GM06990 (cell line): ENCODE data around the gene ARHGEF1.

Experiments used
- DNase-seq: peaks from one replicate; pipeline ENCODE4 v3.0.0-alpha.2; 2011; ENCODE audit not compliant: insufficient read length; ENCODE audit errors: extremely low read depth
- H3K27me3 ChIP-seq: replicated peaks from 2 replicates; pipeline ENCODE4 v1.6.0; 2011; ENCODE audit warnings: low read length; ENCODE audit not compliant: control insufficient read depth, insufficient read depth
- H3K36me3 ChIP-seq: 2 replicates; pipeline ENCODE4 v1.5.1; 2011; ENCODE audit warnings: low read length; ENCODE audit not compliant: control insufficient read depth, insufficient read depth
- H3K4me3 ChIP-seq: replicated peaks from 2 replicates; pipeline ENCODE4 v1.5.1; 2011; ENCODE audit warnings: low read depth, mild to moderate bottlenecking, control low read depth, low read length
- TF ChIP-seq, protein P1 (sequence below): IDR thresholded peaks from 2 replicates; pipeline ENCODE4 v1.5.1; 2011; ENCODE audit warnings: low read length, control low read depth, mild to moderate bottlenecking, inconsistent platforms; ENCODE audit not compliant: insufficient read depth, poor library complexity, severe bottlenecking

ARHGEF1 gene, protein sequence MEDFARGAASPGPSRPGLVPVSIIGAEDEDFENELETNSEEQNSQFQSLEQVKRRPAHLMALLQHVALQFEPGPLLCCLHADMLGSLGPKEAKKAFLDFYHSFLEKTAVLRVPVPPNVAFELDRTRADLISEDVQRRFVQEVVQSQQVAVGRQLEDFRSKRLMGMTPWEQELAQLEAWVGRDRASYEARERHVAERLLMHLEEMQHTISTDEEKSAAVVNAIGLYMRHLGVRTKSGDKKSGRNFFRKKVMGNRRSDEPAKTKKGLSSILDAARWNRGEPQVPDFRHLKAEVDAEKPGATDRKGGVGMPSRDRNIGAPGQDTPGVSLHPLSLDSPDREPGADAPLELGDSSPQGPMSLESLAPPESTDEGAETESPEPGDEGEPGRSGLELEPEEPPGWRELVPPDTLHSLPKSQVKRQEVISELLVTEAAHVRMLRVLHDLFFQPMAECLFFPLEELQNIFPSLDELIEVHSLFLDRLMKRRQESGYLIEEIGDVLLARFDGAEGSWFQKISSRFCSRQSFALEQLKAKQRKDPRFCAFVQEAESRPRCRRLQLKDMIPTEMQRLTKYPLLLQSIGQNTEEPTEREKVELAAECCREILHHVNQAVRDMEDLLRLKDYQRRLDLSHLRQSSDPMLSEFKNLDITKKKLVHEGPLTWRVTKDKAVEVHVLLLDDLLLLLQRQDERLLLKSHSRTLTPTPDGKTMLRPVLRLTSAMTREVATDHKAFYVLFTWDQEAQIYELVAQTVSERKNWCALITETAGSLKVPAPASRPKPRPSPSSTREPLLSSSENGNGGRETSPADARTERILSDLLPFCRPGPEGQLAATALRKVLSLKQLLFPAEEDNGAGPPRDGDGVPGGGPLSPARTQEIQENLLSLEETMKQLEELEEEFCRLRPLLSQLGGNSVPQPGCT

DNA sequence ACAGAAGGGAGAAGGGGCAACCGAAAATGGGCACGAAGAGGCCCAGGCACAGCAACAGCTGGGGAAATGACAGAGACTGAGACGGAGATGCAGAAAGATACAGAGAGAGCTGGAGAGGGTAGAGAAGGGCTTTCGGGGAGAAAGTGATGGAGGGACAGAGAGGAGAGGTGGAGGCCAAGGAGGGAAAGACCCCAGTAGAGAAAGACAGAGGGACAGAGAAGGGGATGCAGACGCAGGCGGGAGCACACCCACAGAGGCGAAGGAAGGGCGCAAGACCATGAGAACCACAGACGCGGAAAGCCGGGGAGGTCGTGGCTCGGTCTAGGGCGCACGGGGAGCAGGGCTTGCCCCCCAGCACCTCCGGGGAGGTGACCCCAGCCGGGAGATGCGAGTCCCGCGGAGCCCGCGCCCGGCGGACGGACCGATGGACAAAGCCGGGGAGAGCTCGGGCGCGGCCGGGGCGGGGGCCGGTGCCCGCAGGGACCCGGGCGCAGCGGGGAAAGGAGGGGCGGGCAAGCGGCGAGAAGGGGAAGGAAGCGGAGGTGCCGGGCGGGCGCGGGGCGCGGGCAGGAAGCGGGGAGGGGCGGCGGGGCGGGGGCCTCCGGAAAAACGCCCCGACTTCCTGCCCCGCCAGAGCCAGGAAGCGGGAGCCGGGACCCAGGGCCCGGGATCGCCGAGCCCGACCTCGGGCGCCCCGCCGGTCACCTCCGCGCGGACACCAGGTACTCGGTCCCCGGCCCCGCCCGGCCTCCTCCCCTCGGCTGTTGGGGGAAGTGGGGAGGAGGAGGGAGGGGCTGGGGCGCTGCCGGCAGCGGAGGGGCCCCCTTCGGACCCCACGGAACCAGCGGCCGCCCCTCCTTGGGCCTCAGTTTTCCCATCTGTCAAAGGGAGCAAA, at the start of gene ARHGEF1:
TSS of gene ARHGEF1 (plus strand) at position 617 of the 895 bp plus-strand sequence. CDS start 4,899 bp downstream, outside the sequence.
- peak; percentile 73 for DNase-seq
- no peaks in the 10 kb centered on the region for H3K27me3 ChIP-seq
- TF ChIP-seq, protein P1, sequence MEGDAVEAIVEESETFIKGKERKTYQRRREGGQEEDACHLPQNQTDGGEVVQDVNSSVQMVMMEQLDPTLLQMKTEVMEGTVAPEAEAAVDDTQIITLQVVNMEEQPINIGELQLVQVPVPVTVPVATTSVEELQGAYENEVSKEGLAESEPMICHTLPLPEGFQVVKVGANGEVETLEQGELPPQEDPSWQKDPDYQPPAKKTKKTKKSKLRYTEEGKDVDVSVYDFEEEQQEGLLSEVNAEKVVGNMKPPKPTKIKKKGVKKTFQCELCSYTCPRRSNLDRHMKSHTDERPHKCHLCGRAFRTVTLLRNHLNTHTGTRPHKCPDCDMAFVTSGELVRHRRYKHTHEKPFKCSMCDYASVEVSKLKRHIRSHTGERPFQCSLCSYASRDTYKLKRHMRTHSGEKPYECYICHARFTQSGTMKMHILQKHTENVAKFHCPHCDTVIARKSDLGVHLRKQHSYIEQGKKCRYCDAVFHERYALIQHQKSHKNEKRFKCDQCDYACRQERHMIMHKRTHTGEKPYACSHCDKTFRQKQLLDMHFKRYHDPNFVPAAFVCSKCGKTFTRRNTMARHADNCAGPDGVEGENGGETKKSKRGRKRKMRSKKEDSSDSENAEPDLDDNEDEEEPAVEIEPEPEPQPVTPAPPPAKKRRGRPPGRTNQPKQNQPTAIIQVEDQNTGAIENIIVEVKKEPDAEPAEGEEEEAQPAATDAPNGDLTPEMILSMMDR, result no peak
- H3K36me3 ChIP-seq, result peaks cover 13% of the 10 kb centered on the region
- H3K4me3 ChIP-seq, result peak within 1 kb of the TSS; percentile 95

DNA sequence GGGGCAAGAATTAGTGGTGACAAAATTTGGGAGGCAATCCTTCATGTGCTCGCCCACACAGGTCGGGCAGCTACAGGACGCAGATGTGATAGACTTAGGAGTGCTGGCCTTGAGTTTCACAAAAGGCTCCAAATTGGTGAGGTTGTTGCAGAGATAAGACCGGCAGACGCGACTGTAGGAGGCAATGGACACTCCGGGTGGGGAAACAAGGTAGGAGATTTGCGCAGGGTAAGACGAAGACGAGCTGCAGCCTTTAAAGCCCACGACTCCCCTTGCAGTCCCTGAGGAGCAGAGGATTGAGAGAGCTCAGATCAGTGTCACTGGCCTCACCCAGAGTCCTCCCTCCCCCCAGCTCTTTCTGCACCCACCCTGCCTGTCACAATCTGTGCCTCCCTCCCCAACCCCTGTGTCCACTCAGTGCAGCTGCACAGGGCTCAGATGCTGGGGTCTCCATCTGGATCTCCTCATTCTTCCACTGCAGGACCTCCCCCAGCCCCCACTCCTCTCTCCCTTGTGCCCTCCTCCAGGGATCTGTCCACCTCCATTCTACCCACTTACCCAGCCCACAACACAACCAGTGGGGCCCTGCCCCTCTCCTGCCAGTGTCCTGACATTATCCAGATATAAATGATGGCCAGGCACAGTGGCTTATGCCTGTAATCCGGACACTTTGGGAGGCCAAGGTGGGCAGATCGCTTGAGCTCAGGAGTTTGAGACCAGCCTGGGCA, 44.8 kb upstream of the ARHGEF1 start:
- TF ChIP-seq, protein P1, result no peak
- Histone ChIP-seq H3K36me3 (no peaks in the 10 kb centered on the region), H3K4me3 (no peak overlapping the region), H3K27me3 (no peaks in the 10 kb centered on the region; the same call in 1 of the 2 replicates)
- DNase-seq, result no peak

DNA sequence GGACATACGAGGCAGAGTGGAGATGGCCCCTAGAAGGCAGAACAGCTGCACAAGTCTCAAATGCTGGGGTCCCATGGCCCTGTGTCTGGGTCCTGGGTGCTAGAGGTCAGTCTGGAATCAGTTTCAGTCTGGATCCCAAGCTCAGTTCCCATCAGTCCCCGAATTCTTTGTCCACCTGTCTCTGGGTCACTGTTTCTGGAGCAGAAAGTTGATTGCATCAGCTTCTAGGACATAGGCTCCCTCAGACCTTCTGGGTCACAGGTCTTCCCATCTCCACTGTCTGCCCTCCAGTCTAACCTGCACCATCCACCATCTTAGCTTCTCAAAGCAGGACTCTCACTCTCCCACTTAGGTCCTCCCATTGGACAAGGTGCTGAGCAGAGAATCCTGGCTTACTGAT, 43.8 kb upstream of the ARHGEF1 start:
- Histone ChIP-seq H3K27me3 (no peaks in the 10 kb centered on the region; the same call in 1 of the 2 replicates), H3K4me3 (no peak overlapping the region), H3K36me3 (no peaks in the 10 kb centered on the region)
- TF ChIP-seq, protein P1, result no peak
- no peak for DNase-seq

DNA sequence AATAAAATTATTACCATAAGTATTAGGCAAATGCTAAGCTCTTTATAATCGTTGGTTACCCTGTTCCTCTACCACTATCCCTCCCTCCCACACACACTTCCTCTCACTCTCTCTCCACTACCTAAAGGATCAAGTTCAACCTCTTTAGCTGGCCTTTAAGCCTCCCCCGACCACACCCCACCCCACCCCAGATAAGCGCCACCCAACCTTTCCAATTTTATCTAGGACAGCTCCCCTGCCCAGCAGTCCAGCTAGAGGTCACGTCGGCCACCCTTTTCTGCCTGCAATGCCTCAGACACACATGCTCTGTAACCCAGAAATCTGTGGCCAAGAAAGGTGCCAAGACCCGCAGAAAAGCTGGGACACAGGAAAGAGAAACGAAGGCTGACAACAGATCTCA, 39.6 kb upstream of the ARHGEF1 start:
- H3K36me3 ChIP-seq, result no peaks in the 10 kb centered on the region
- H3K4me3 ChIP-seq, result no peak overlapping the region
- H3K27me3 ChIP-seq, result no peaks in the 10 kb centered on the region; the same call in 1 of the 2 replicates
- no peak for DNase-seq
- TF ChIP-seq, protein P1, result no peak

DNA sequence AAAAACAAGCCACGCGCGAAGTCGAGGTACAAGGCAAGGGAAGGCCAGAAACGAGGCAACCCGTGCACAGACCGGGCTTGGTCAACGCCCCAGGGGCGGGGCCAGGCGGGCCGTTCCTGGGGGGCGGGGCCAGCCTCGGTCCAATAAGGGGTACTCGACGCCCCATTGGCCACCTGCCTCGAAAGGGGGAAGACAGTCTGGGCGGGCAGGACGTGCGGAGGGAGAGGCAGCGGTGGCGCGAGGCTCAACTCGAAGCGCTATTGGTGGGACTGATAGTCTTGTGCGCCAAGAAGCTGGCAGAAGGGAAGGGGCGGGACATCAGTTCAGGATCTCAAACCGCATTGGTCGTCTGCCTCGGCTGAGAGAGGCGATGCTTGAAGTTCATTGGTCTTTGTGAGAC, 38.4 kb upstream of the ARHGEF1 start, which contains the start of gene LYPD4:
TSS of gene LYPD4 (minus strand) at position 83 of the 400 bp plus-strand sequence. CDS start 5,398 bp downstream, outside the sequence.
- no peak for DNase-seq
- TF ChIP-seq, protein P1, result no peak
- Histone ChIP-seq H3K27me3 (no peaks in the 10 kb centered on the region), H3K36me3 (no peaks in the 10 kb centered on the region), H3K4me3 (no peak within 1 kb of the TSS)
